H1 (cell line): ENCODE data around the gene SPIRE1. TPM values are rescaled to one million over a fixed set of nuclear protein-coding genes. Genes with fewer than 3 reads are reported as not detected.

Experiments used
- CTCF ChIA-PET: fragments of 300-600 bp; sonication (Branson Sonifier 250); formaldehyde crosslinking; loops from one replicate; lab custom pipeline; 2021; ENCODE audit not compliant: partially characterized antibody; lab: Charles Lee
- POLR2A ChIA-PET: fragments of 300-600 bp; sonication (Branson Sonifier 250); formaldehyde crosslinking; loops from one replicate; lab custom pipeline; 2021; ENCODE audit warnings: inconsistent platforms; ENCODE audit not compliant: partially characterized antibody; lab: Charles Lee
- DNase-seq, 2 experiments: peaks; one replicate each; pipeline versions ENCODE4 v3.0.0 to v3.0.0-alpha.2; 2010 to 2022; ENCODE audit warnings: low spot score in 2 of 2, low read depth in 1 of 2, mixed read lengths in 1 of 2
- FAIRE-seq: peaks from 2 replicates; lab custom pipeline; 2011; peaks lifted over from hg19 to GRCh38; lab: Jason Lieb, UNC
- H2AFZ ChIP-seq: 2 replicates; pipeline ENCODE4 v1.8.1; 2012; ENCODE audit warnings: low read length, inconsistent platforms
- H2AK5ac ChIP-seq: 2 replicates; pipeline ENCODE4 v1.6.1; 2013; ENCODE audit warnings: low read depth, low read length
- H2BK120ac ChIP-seq: replicated peaks from 2 replicates; pipeline ENCODE3; 2013; ENCODE audit warnings: low read depth, low read length, inconsistent platforms
- H2BK12ac ChIP-seq: 2 replicates; pipeline ENCODE4 v1.6.1; 2013; ENCODE audit warnings: low read depth, low read length
- H2BK15ac ChIP-seq: 2 replicates; pipeline ENCODE4 v1.6.1; 2013; ENCODE audit warnings: low read length
- H2BK20ac ChIP-seq: 2 replicates; pipeline ENCODE4 v1.6.1; 2013; ENCODE audit warnings: low read length
- H2BK5ac ChIP-seq: 2 replicates; pipeline ENCODE4 v1.6.1; 2013; ENCODE audit warnings: low read depth, low read length
- H3K14ac ChIP-seq: 2 replicates; pipeline ENCODE4 v1.6.1; 2013; ENCODE audit warnings: inconsistent platforms; ENCODE audit not compliant: insufficient read length
- H3K18ac ChIP-seq: 2 replicates; pipeline ENCODE4 v1.6.1; 2013; ENCODE audit warnings: low read length; ENCODE audit errors: extremely low read depth
- H3K23ac ChIP-seq: 2 replicates; pipeline ENCODE4 v1.6.1; 2013; ENCODE audit warnings: inconsistent platforms; ENCODE audit not compliant: insufficient read length
- H3K23me2 ChIP-seq: 2 replicates; pipeline ENCODE4 v1.6.1; 2013; ENCODE audit warnings: low read depth, low read length
- H3K27ac ChIP-seq: 2 replicates; pipeline ENCODE4 v1.6.1; 2011; ENCODE audit warnings: low read depth, low read length, inconsistent platforms
- H3K27me3 ChIP-seq, 4 experiments: replicated peaks in 1 of 4; 1 replicate in 1 of 4; 2 replicates in 3 of 4; pipeline versions ENCODE4 v1.6.1 to v1.8.1; 2011 to 2013; ENCODE audit warnings: low read length in 3 of 4, mild to moderate bottlenecking in 3 of 4, inconsistent platforms in 2 of 4, mixed read lengths in 2 of 4, moderate library complexity in 1 of 4; ENCODE audit not compliant: control insufficient read depth in 3 of 4, insufficient read depth in 3 of 4; ENCODE audit errors: extremely low read depth in 1 of 4
- H3K36me3 ChIP-seq, 4 experiments: 2 replicates each; pipeline versions ENCODE4 v1.6.1 to v1.8.1; 2011 to 2013; ENCODE audit warnings: mild to moderate bottlenecking in 4 of 4, low read length in 3 of 4, moderate library complexity in 2 of 4, control low read depth in 1 of 4, inconsistent platforms in 1 of 4; ENCODE audit not compliant: insufficient read depth in 4 of 4, control insufficient read depth in 2 of 4
- H3K4ac ChIP-seq: replicated peaks from 2 replicates; pipeline ENCODE3; 2013; ENCODE audit warnings: low read length, low read depth, mixed read lengths, inconsistent platforms; ENCODE audit not compliant: insufficient read length
- H3K4me1 ChIP-seq, 4 experiments: replicated peaks in 1 of 4; 1 replicate in 1 of 4; 2 replicates in 3 of 4; pipeline versions ENCODE4 v1.6.1 to v1.8.1; 2011 to 2013; ENCODE audit warnings: low read length in 3 of 4, inconsistent platforms in 2 of 4, mixed read lengths in 1 of 4; ENCODE audit not compliant: insufficient read depth in 4 of 4, control insufficient read depth in 3 of 4
- H3K4me2 ChIP-seq, 2 experiments: 2 replicates each; pipeline versions ENCODE4 v1.6.1 to v1.8.1; 2011 to 2013; ENCODE audit warnings: low read depth in 2 of 2, low read length in 2 of 2, control low read depth in 1 of 2, inconsistent platforms in 1 of 2, mild to moderate bottlenecking in 1 of 2; ENCODE audit not compliant: insufficient read depth in 1 of 2
- H3K4me3 ChIP-seq, 4 experiments: fragments of 200-600, 300-600 bp in 1 of 4; sonication (generic), shearing (Covaris generic), sonication (Bioruptor Twin) in 1 of 4; 2 replicates each; pipeline versions ENCODE4 v1.5.1 to v1.8.1; 2011 to 2016; ENCODE audit warnings: low read length in 4 of 4, low read depth in 3 of 4, control low read depth in 2 of 4, inconsistent platforms in 2 of 4, mild to moderate bottlenecking in 2 of 4, mixed read lengths in 1 of 4, moderate library complexity in 1 of 4; ENCODE audit not compliant: insufficient read depth in 2 of 4; ENCODE audit errors: extremely low read depth in 1 of 4
- H3K56ac ChIP-seq: replicated peaks from 2 replicates; pipeline ENCODE3; 2013; ENCODE audit warnings: low read depth, mild to moderate bottlenecking, mixed read lengths, low read length, inconsistent platforms; ENCODE audit not compliant: insufficient read length
- H3K79me1 ChIP-seq: 2 replicates; pipeline ENCODE4 v1.6.1; 2013; ENCODE audit warnings: low read depth, low read length, control low read depth
- H3K79me2 ChIP-seq, 2 experiments: 2 replicates each; pipeline versions ENCODE4 v1.6.1 to v1.8.1; 2012 to 2013; ENCODE audit warnings: low read length in 2 of 2, mild to moderate bottlenecking in 2 of 2, inconsistent platforms in 1 of 2; ENCODE audit not compliant: insufficient read depth in 2 of 2, control insufficient read depth in 1 of 2
- H3K9ac ChIP-seq, 4 experiments: replicated peaks in 1 of 4; 1 replicate in 1 of 4; 2 replicates in 3 of 4; pipeline versions ENCODE4 v1.6.1 to v1.8.1; 2011 to 2013; ENCODE audit warnings: low read depth in 3 of 4, low read length in 3 of 4, control low read depth in 2 of 4, mild to moderate bottlenecking in 2 of 4, moderate library complexity in 2 of 4, inconsistent platforms in 1 of 4; ENCODE audit errors: extremely low read depth in 1 of 4
- H3K9me3 ChIP-seq, 2 experiments: 2 replicates each; pipeline versions ENCODE4 v1.6.1 to v1.8.1; 2012 to 2013; ENCODE audit warnings: mild to moderate bottlenecking in 2 of 2, moderate library complexity in 2 of 2, control low read depth in 1 of 2, inconsistent platforms in 1 of 2, low read depth in 1 of 2, low read length in 1 of 2, mixed read lengths in 1 of 2; ENCODE audit not compliant: insufficient read depth in 2 of 2
- H4K20me1 ChIP-seq, 2 experiments: replicated peaks in 1 of 2; 2 replicates each; pipeline versions ENCODE3 to v1.8.1; 2011 to 2013; ENCODE audit warnings: inconsistent platforms in 2 of 2, low read length in 2 of 2, mild to moderate bottlenecking in 1 of 2; ENCODE audit not compliant: insufficient read depth in 2 of 2, control insufficient read depth in 1 of 2
- H4K5ac ChIP-seq: 2 replicates; pipeline ENCODE4 v1.6.1; 2013; ENCODE audit warnings: low read length, low read depth, mixed read lengths, inconsistent platforms; ENCODE audit not compliant: insufficient read length
- H4K8ac ChIP-seq: 2 replicates; pipeline ENCODE4 v1.8.0; 2013; ENCODE audit warnings: mild to moderate bottlenecking, moderate library complexity, low read length, inconsistent platforms; ENCODE audit not compliant: insufficient read depth; ENCODE audit errors: extremely low read depth
- H4K91ac ChIP-seq: replicated peaks from 2 replicates; pipeline ENCODE3; 2013; ENCODE audit warnings: low read length, mixed read lengths, inconsistent platforms; ENCODE audit not compliant: insufficient read length
- TAF1 ChIP-seq: IDR thresholded peaks from 2 replicates; pipeline ENCODE4 v1.6.1; 2011; ENCODE audit warnings: mild to moderate bottlenecking, low read depth, low read length
- WGBS, 2 experiments: shearing (Covaris generic) in 1 of 2; methylation state at CpG; one replicate each; pipeline versions ENCODE4 v1.1.6 to v1.1.7; 2013 to 2015; ENCODE audit warnings: low lambda C conversion rate in 2 of 2, mixed read lengths in 2 of 2, inconsistent platforms in 1 of 2, low coverage in 1 of 2, missing lambda C conversion rate in 1 of 2; ENCODE audit not compliant: insufficient replicate concordance in 2 of 2, insufficient coverage in 1 of 2, insufficient read length in 1 of 2; ENCODE audit errors: extremely low coverage in 1 of 2, missing lambda C conversion rate in 1 of 2; 5-methylcytosine and 5-hydroxymethylcytosine counted together
- polyA plus RNA-seq, 7 experiments: library from polyadenylated mRNA; depleted of rRNA in 3 of 7; stranded (reverse) in 5 of 7; unstranded in 2 of 7; fragments of >200 nt in 5 of 7; fragments of 200-250 nt in 2 of 7; gene quantifications; 1 replicate in 5 of 7; 2 replicates in 1 of 7; 4 replicates in 1 of 7; pipeline versions ENCODE4 v1.2.1 to v1.2.3, GENCODE V29; 2011 to 2013; ENCODE audit warnings: missing spikeins in 2 of 7, mixed read lengths in 2 of 7
- total RNA-seq: library from RNA; stranded (reverse); fragmentation: NEBNext Ultra II Directional; extraction: Animal tissue kit (Norgen Biotek cat#: 25700); gene quantifications from 2 replicates; pipeline ENCODE4 v1.2.1, GENCODE V29; 2021
- TF ChIP-seq, protein P1 (sequence below): IDR thresholded peaks from 2 replicates; pipeline ENCODE4 v1.6.1; 2012; ENCODE audit warnings: inconsistent platforms

The SPIRE1 gene
- total and polyA plus RNA-seq, 2 of the 8 experiments (the other 6 are each of a cell fraction or from before 2014, with no cell fraction given) = 6.0 to 21.5 TPM

DNA sequence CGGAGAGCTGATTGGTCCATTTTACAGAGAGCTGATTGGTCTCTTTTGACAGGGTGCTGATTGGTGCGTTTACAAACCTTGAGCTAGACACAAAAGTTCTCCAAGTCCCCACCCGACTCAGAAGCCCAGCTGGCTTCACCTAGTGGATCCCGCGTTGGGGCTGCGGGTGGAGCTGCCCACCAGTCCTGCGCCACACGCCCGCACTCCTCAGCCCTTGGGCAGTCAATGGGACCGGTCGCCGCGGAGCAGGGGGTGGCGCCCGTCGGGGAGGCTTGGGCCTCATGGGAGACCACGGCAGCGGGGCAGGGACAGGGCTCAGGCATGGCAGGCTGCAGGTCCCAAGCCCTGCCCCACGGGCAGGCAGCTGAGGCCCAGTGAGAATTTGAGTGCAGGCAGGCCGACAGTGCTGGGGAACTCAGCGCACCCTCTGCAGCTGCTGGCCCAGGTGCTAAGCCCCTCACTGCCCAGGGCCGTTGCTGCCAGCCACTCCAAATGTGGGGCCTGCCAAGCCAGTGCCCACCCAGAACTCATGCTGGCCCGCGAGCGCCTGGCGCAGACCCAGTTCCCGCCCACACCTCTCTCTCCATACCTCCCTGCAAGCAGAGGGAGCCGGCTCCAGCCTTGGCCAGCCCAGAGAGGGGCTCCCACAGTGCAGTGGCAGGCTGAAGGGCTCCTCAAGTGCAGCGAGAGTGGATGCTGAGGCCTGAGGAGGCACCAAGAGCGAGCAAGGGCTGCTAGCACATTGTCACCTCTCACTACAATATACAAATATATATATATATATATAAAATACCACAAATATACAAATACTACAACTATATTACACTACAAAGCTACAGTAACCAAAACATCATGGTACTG, 100.7 kb downstream of the SPIRE1 start:
- Histone ChIP-seq H3K27ac (no peak overlapping the region), H2AK5ac (no peak overlapping the region), H3K9ac (no peak overlapping the region), H2BK12ac (no peak overlapping the region), H3K23me2 (no peaks in the 10 kb centered on the region), H3K36me3 (peaks cover 0 to 14% (median 0%) of the 10 kb centered on the region in 4 experiments; a peak in 2 of 8 replicates), H3K27me3 (no peaks in the 10 kb centered on the region), H4K91ac (no peak overlapping the region), H3K79me1 (no peaks in the 10 kb centered on the region), H3K4me2 (no peak overlapping the region), H2BK15ac (no peak overlapping the region), H3K23ac (no peak overlapping the region), H3K56ac (no peak overlapping the region), H3K79me2 (no peaks in the 10 kb centered on the region), H3K14ac (no peak overlapping the region), H4K5ac (no peak overlapping the region), H3K18ac (no peak overlapping the region), H3K4me1 (no peaks in the 10 kb centered on the region), H2BK120ac (no peak overlapping the region), H3K4me3 (no peak overlapping the region), H2AFZ (no peak overlapping the region), H3K4ac (no peak overlapping the region)
- no peak for DNase-seq
- CTCF ChIA-PET = interaction anchor here (0.8 kb wide), 1 partner anchor 102 kb away, joined by 3 read pairs; no protein-coding TSS in a partner anchor
- FAIRE-seq = no peak
- WGBS, 2 experiments = 94% methylated on average over 29 of the region's 30 CpGs; no CpG with 5 or more reads in 1 of the 2 experiments
- no peak for TF ChIP-seq TAF1
- TF ChIP-seq, protein P1, sequence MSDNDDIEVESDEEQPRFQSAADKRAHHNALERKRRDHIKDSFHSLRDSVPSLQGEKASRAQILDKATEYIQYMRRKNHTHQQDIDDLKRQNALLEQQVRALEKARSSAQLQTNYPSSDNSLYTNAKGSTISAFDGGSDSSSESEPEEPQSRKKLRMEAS = no peak
- TF ChIP-seq, all 59 proteins: peak for 0
- H3K9me3 ChIP-seq = peaks cover 35 to 51% of the 10 kb centered on the region in 2 experiments
- H4K8ac ChIP-seq = no peak overlapping the region
- no peaks in the 10 kb centered on the region for H4K20me1 ChIP-seq
- POLR2A ChIA-PET = no interaction called here
- H2BK5ac ChIP-seq = no peak overlapping the region
- H2BK20ac ChIP-seq = no peak overlapping the region
